ENCODE results near the gene CD151.

DNA sequence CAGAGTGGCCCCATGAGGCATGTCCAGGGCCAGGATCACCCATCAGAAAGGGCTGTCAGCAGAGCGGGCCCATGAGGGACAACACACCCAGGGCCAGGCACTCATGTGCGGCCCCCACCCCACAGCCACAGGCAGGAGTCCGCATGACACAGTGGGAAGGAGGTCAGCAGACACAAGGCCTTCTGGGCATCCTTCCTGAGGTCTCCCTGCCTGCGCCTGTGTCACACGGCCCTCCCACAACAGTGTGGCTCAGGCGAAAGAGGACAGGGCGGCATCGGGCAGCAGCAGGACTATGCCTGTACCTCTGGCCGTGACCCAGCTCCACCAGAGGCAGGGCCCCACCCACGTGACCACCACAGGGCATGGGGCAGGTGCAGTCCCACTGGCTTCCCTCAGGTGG, 50.8 kb downstream of the CD151 start:
- TF ChIP-seq ZNF274 (IDR thresholded peaks at IDR 0.05; ENCODE audit: low read depth, low read length), result no peak
- no peak for TF ChIP-seq YY1 (IDR thresholded peaks at IDR 0.05; ENCODE audit: insufficient read depth, insufficient read length)

All from NT2/D1 (cell line).